Measurements from ENCODE around the gene ENDOV.
"Not testable (repeated sequence)": the region's sequence is repeated elsewhere in the genome, so short reads cannot be mapped to it uniquely, and the experiment has no call there.

DNA sequence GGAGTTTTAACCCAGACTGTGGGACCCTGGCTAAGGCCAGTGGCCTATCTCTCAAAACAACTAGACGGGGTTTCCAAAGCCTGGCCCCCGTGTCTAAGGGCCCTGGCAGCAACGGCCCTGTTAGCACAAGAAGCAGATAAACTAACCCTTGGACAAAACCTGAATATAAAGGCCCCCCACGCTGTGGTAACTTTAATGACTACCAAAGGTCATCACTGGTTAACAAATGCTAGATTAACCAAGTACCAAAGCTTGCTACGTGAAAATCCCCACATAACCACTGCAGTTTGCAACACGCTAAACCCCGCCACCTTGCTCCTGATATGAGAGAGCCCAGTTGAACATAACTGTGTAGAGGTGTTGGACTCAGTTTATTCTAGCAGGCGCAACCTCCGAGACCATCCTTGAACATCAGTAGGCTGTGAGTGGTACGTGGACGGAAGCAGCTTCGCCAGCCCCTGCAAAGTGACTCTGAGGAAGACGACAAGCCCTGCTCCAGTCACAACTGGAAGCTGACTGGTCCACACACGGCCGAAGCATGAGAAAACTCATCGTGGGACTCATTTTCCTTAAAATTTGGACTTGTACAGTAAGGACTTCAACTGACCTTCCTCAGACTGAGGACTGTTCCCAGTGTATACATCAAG, 4.4 kb upstream of the ENDOV start:
- TF ChIP-seq, protein P1, sequence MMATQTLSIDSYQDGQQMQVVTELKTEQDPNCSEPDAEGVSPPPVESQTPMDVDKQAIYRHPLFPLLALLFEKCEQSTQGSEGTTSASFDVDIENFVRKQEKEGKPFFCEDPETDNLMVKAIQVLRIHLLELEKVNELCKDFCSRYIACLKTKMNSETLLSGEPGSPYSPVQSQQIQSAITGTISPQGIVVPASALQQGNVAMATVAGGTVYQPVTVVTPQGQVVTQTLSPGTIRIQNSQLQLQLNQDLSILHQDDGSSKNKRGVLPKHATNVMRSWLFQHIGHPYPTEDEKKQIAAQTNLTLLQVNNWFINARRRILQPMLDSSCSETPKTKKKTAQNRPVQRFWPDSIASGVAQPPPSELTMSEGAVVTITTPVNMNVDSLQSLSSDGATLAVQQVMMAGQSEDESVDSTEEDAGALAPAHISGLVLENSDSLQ (IDR thresholded peaks at IDR 0.05) = not testable (repeated sequence)
- TF ChIP-seq FOXM1 (IDR thresholded peaks at IDR 0.05; ENCODE audit: borderline replicate concordance); ARNT (IDR thresholded peaks at IDR 0.05); CTBP1 (IDR thresholded peaks at IDR 0.05; ENCODE audit: borderline replicate concordance); FOXA1 (IDR thresholded peaks at IDR 0.05); SUZ12 (IDR thresholded peaks at IDR 0.05); BHLHE40 (IDR thresholded peaks at IDR 0.05; ENCODE audit: borderline replicate concordance): not testable (repeated sequence)
